NCI-H187 (cell line): ENCODE data around the gene TLX1.

Experiments used
- DNase-seq, 2 experiments: peaks; one replicate each; lab custom pipeline; 2025; lab: John Stamatoyannopoulos, UW

The TLX1 gene

DNA sequence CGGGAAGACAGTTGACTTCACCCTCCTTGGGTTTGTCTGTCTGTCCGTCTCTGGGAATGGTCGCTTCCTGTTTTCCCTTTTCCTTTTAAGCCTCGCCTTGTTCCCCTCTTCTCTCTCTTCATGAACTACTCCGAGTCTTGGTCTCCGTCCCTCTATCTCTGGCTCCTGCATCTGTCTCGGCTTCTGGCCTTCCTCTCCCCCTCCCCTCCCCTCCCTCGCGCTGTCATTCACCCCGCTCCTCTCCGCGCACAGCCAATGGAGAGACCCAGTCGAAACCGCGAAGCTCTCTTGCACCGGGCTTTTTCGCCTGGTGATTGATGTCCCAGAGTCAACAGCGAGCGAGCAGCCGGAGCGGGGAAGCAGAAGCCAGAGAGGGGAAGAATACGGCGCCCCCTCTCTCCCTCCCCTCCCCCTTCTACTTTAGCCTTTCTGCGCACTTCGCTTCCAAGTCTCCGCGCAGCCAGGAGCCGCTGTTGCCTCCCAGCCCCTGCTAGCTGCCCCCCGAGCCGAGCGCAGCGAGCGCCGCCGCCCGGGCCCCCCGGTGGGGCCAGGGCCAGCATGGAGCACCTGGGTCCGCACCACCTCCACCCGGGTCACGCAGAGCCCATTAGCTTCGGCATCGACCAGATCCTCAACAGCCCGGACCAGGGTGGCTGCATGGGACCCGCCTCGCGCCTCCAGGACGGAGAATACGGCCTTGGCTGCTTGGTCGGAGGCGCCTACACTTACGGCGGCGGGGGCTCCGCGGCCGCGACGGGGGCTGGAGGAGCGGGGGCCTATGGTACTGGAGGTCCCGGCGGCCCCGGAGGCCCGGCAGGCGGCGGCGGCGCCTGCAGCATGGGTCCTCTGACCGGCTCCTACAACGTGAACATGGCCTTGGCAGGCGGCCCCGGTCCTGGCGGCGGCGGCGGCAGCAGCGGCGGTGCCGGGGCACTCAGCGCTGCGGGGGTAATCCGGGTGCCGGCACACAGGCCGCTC is at the start of gene TLX1:
TSS of gene TLX1 (plus strand) at position 317 of the 978 bp plus-strand sequence. CDS start at position 559, 242 bp downstream.
- DNase-seq = peak; percentile 44 to 67

DNA sequence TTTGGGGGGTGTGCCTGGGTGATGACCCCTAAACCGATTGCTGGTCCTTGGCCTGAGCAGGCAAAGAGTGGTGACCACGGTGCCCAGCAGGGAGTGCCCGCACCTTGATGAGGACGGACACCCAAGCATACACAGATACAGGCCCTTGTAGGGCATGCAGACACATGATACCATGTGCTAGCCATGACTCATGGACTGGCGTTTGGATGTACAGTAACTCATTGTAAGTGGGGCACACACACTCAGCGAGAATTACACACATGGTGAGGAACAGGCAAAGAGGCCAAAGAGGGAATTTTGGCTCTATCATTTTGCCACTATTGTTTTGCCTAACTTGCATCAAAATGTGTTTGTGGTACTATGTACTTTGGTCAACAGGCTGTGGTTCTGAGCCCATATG is 45.3 kb upstream of the TLX1 start:
- DNase-seq = no peak

DNA sequence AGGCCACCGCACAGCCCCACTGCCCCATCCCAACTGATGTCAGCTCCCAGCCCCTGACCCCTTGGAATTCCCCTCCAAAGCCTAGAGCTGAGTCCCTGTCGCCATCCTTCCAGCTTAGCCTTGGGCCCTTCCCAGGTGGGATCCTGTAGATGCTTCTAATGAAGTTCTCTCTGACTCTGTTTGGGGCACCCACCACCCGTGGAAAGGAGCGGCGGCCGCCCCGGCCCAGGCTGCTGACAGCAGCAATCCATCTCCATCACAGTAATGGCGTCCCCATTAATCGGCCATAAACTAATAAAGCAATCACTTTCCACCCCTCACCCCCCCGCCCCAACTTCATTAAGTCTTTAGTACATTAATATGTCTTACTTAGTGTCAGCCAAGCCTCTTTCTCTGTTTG is 43.7 kb upstream of the TLX1 start:
- DNase-seq = no peak

DNA sequence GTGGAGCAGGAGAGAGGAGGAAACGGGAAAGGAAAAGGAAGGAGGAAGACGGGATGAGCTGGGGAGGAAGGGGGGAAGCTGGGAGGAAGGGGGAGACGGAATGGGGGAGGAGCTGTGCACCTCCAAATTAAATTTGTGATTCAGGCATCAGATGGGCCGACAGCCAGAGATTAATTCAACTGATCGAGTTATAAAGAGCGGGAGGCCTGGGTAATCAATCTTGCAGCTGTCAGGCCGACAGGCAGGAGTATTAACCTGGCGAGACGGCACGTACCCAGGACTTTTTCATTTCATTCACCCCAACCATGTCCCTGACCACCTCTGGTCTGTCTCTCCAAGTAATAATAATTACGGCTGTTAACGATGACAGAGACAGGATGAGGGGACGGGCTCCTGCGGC is 43.1 kb upstream of the TLX1 start:
- DNase-seq = no peak

DNA sequence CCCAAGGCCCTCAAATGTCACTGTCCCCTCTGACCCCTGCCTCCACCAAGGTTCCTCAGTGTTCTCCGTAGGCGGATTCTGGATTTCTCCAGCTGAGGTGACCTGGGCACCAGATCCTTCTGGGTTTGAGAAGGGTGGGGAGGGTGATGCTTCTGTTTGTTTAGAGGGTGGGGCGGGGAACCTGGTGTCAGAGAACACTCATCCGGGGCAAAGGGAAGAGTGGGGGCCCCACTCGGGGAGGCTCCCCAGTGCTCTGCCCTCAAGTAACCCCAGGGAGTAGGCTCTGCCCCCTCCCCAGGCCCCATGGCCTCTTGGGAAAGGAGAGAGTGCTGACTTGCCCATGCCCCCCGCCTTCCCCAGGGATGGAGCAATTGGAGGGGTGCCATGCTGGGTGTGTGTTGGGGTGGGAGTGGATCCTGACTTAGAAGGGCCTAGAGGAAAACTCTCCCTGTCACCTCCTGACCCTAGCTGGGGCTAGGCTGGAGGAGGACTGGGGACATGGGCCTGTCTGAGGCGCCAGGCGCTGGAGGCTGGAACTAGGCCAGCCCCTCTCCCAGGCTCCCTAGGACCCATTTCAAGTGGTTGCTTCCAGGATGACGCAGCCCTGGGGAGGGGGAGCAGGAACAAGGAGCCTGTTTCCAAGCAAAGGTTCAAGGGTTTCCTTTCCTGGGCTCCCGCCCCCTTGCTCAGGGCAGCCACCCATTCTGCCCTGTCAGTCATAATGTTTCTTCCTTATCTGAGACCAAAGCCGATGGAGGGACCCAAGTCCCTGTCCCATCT is 41.4 kb upstream of the TLX1 start:
- no peak for DNase-seq

DNA sequence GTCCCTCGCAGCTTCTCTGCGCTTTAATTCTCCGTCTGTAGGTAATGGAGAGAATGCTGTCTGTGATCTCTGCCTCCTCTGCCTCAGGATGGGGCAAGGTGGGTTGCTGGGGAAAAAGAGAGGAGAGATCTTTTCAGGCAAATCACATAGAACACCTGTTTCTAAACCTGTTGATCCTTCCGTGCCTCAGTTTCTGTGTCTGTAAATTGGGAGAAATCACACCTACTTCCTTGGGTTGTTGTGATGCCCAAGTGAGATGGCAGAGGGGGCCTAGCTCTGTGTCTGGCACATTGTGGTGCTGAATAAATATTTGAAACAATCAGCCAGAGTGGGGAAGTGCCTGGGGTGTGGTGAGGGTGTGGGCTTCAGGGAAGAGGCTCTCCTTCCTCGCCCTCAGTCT is 40.5 kb upstream of the TLX1 start:
- no peak for DNase-seq

DNA sequence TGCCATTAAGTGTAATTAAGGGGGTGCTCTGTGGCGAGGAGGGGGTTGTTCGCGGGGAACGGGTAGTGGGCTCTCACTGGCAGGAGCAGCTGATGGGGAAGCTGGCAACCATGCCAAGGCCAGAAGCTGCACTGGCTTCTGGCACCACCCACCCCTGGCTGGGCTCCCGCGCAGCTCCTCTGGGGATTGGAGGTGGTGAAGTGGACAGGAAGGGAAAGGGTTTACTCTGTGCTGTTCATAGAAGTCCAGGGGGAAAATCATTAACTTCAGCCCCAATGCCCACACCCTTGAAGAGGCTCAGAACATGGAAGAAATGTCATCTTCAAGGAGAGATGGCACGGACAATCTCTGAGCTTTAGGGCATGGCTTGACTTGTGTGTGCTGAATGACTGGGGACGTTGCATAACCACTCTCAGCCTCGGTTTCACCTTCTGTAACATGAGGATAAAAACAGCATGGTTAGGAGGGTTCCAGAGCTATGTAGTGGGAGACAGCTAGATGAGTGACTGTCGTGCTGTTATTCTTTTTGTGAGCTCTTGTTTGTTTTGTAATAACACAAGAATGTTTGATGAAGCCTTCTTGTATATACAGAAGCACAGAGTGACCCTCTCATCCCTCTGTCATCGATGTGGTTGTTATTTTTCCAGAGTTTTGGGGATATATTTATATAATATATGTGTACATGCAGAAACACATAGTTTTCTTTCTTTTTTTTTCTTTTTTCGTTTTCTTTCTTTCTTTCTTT is 39.4 kb upstream of the TLX1 start:
- no peak for DNase-seq

DNA sequence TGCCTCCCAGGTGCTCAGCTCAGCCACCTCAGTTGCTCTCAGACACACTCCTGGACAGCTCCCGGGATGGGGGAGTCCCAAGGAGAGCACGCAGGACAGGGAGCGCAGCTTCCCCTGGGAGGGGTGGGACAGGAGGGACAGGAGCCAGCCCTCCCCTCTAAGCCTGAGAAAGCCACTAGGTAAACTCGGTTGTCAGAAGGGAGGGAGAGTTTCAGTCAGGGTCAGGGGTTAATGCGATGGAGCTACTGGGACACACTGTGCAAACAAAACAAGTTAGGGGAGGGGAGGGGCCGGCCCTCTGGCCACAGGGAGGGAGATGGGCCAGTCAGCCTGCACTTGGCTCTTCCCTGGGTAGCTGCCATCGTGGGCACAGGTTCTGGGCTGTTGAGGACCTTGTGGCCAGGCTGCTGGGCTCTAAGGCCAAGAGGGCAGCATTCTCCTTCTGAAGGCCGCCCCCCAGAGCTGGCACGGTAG is 38.2 kb upstream of the TLX1 start:
- DNase-seq = no peak

DNA sequence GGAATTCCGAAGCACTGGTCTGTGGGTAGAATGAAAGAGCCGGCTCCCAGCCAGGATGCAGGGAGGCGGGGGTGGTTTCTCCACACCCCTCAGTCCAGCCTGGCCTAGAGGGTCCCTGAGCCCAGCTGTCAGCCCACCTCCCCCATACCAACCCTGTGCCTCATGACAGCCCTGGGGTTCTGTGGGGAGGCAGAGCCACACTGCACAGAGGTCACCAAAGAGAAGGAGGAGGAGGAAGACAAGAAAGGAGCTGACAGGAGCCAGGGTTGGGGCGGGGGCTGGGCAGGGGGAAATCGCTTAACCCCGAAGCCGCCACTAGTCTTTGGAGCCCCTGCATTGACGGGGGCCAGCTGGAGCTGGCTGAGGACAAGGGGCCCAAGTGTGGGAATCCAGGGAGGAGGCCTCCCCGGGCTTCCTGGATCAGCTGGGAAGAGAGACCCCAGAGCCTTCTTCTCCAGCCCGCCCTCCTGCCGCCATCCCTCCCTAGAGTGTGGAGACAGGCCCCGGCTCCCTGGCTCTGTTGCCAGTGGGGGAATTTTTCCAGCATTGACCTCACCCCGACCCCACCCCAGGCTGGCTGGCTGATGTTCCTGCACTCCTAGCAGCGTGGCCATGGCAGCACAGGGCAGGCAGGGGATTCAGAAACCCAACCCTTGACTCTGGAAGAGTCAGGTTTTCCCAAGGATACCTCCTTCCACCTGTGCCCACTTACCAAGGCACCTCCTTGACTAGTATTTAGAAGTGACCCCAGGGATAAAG is 36.8 kb upstream of the TLX1 start:
- no peak for DNase-seq

DNA sequence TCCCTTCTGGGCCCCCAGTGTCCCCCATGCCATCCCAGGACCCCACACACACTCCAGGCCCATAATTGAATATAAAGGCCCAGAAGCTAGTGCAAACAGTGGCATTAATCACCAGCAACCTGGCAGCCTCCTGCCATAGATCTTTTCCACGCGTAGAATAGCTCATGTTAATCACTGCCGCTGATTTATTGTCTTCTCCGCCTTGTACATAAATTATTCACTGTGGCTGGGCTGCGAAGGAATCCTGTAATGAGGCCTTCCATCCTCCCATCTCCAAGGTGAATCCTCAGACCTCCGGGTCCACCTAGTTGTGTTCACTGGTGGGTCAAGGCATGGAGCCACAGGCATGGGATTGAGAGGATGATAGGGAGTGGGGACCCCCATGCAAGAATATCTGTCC is 36.1 kb upstream of the TLX1 start:
- DNase-seq = no peak

DNA sequence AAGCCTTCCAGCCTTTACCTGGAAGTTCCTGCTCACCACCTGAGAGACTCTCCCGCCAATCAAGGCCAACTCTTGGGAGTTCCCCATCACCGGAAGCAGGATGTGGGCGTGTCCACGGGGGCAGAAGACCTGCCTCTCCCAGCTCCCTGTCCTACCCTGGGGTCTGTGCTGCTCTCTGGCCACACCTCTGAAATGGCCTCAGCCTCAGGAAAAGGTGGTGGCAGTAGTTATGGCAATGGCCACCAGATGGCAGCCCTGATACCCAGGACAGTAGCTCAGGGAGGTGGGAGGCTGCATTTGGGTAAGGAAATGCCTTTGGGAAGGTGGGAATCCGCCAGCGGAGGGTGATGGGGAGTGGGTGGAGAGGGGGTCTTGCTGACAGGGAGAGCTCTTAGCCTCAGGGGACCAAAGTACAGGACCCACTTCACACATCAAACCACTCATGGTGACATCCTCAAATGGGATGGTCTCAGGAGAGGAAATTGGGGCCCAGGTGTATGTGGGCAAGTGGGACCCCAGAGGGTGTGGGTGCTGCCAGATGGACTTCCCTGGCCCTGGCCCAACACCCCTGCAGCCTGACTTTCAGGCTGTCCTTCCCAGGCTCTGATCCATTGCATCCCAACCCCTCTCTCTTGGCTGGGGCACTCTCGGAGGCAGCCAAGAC is 35.4 kb upstream of the TLX1 start:
- DNase-seq = peak; percentile 27 to 47

DNA sequence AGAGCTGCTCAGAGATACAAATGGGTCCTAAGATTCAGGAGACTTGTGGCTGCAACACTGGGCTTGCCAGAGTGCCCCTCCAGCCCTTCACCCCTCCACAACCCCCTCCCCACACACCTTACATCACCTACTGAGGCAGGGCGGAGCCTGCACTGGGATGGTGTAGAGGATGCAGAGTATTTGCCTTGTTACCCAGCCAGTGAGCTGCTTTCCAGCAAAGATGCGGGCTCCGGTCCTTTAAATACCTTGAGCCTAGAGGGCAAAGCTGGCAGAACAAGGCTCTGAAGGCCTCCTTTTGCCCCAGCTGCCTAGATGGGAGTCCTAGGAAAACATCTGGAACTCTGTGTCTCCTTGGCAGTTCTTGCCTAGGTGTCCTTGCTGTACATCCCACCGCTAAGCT is 34.7 kb upstream of the TLX1 start:
- no peak for DNase-seq

DNA sequence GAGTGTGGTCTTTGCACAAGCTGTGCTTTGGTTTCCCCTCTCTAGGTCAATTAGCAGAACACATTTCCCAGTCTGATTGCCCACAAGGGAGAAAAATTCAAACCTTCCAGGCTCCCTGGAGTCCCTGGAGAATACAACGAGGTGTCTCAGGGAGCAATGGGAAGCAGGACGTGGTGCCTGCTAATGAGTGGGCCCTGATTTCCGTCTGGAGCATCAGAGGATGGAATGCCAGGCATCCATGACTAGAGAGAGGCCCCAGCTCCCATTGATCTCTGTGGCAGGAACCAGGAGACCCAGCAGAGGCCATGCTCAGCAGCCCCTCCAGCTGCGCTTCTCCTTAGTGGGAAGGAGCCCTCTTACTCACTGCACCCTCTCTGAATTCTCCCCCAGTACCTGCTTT is 33.2 kb upstream of the TLX1 start:
- DNase-seq = no peak

DNA sequence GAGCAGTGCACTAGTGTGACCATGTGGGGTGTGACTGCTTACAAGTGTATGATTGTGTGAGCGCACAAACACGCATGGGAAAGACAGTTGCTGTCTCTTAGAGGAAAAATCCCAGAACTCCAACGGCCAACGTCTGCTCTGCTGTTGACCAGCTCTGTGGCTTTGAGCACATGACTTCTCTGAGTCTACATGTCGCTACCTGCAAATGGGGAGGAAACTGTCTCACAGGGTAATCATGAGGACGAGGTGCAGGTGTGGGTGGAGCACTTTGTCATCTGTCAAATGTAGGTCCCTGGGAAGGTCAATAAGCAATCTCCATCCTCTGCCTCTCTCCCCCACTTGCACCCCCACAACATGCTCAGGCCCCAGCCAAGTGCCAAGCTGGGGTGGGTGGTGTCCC is 31.2 kb upstream of the TLX1 start:
- DNase-seq = no peak

DNA sequence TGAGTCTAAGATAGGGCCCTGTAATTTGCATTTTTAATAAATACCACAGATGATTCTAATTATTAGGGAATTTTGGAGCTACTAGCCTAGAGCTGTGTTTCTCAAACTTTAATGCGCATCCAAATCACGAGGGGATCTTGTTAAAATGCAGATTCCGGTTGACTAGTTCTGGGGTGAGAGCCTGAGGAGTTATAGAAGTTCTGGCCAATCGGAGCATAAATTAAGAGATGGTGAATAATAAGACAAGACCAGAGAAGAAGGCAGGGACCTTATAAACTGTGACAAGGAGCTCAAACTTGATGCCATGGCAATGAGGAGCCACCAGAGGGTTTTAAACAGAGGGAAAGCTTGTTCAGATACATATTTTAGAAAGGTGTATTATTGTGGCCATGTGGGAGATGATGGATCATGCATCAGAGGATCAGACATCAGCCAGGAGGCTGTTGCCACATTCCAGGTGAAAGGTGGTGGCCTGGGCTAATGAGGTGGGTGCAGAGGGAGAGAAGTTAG is 29.7 kb upstream of the TLX1 start:
- DNase-seq = no peak

DNA sequence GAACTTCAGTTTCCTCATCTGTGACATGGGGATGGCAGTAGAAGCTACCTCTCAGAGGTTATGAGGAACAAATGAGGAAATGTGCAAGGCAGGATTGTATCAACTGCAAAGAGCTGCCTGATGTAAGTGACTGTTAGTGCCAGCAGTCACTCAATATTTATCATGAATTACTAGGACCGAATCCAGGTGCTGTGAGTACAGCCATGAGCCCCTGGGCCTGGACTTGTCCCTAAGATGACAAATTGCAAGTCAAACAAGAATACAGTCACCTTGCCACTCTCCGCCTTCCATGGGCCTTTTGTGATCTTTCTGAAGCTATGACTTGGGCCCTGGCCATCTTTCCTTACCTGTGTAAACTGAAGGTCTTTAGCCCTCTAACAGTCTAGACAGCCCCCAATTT is 27.7 kb upstream of the TLX1 start:
- DNase-seq = no peak

DNA sequence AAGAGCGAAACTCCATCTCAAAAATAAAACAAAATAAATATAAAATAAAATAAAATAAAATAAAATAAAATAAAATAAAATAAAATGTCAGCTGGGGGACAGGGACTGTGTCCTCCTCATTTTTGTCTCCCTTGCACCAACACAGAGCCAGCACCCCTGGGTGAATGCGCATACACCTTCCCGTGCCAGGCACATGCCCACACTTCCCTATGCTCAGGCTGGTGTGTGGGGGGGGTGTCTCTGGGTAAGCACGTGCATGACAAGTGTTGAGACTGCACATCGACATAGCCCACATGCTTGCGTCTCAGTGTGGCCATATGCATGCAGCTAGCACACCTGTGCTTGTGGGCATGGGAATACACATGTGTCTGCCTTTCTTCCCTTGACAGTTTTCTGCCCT is 24.7 kb upstream of the TLX1 start:
- no peak for DNase-seq

DNA sequence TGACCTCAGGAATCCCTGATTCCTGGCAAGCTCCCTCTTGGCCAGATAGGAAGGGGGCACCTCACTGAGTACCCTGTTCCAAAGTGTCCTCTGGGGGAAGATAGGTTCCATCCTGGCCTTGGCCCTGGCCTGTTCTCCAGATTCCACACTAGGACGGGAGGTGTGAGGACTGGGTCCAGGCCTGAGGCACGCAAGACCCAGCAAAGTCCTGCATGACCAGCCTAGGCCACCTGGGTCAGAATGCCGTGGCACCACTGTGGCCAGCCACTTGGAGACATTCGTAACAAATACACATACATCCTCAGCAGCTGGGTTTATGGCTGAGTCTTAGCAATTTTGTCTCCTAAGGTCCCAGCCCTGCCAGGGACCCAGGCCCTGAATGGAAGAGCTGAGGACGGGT is 23.3 kb upstream of the TLX1 start:
- DNase-seq = no peak

DNA sequence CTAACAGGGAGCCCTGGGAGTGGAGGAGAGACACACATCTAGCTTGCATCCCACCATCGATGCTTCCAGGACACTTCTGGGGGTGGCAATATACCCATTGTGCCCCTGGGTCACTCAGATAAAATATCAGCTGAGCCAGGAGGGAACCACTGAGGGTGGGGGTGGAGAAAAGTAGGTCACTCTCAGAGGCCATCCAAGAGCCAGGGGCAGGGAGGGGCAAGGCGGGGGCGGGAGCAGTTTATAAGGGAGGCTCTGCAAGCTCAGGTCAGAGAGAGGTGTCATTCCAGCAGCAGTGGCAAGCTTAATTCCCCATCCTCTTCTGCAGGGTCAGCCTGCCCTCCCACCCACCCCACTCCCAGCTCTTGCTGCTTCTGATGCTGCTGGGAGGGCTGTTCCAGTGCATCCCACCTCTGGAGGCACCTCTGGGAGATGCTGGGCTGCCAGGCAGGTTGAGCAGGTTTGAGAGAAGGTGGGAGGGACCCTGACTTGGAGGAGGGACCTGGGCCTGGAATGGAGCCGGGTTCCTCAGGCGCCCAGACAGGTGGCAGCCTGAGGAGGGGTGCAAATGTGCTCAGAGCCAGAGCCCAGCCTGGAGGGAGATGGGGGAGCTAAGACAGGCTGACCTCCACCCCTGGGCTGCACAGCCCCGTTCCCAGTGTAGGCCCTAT is 20.1 kb upstream of the TLX1 start:
- DNase-seq = no peak

DNA sequence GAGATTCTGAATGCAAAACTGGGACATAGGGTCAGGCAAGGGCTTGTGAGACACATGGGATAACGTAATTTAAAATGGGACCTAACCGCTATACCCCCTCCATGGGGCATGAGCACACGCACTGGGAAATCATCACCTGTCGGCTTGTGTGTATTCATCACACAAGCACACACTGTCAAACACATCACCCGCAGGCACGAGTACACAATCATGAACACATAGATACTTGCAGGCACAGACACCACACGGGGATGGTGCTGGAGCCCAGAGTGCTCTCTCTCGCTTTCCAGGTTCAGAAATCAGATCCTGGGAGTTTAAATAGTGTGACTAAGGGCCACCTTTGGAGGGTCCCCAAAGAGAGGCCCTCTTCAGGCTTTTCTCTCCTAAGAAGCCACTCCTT is 19.6 kb upstream of the TLX1 start:
- no peak for DNase-seq
